Stimulated activated CD4-positive, alpha-beta T cell treated with anti-CD3 and anti-CD28 coated beads, Interleukin-1b, Interleukin-23, amount 100 ng/mL, for 48 hours (primary cell): Measurements from ENCODE around the gene RABGGTB.
A peak's percentile ranks its signal among the peaks of the same experiment; 100 is the strongest.
"Not testable (repeated sequence)": the region's sequence is repeated elsewhere in the genome, so short reads cannot be mapped to it uniquely, and the experiment has no call there.

Experiments
- DNase-seq: peaks from one replicate; pipeline ENCODE4 v3.0.0-alpha.2; 2020

The RABGGTB gene

GRCh38 chr1:75785983-75786853, at the start of gene RABGGTB:
Gene RABGGTB (plus strand): TSS chr1:75786256. CDS start chr1:75786272, 16 bp downstream.
- peak; percentile 95 for DNase-seq

DNA sequence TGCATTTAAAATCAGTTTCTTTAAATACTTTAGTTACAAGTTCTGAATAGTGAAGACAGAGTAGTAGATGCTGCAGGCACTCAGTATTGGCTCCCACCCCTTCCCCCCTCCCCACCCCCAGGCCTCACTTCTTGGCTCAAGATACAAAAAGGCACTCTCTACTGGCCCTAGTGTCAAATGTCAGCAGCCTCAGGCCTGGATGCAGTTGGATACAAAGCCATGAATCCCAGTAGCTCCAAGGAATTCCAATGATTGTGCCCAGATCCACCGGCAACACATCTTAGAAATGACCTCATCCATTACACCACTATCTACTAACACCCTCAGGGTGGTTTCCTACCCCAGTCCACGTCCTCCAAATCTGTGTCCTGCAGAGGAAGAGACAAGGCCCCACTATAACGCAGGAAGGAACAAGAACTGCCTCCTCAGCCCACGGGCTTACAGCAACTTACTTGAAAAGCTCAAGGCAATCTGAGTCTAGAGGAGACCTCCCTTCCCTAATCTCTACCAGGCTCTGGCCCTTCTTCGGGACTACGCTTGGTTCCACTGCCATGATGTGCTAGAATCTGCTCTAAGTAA, 43.9 kb upstream of the RABGGTB start:
- DNase-seq = no peak

DNA sequence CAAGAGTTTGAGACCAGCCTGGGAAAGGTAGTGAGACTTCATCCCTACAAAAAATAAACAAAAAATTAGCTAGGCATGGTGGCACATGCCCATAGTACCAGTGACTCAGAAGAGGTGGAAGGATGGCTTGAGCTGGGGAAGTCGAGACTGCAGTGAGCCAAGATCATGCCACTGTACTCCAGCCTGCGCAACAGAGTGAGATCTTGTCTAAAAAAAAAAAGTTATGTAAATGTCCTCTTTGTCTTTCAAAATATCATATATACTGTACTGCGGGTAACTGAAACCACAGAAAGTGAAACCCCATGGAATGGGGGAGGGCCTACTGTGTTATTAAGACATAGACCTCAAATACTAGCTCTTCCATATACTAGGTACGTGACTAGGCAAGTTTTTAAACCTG, 40.8 kb upstream of the RABGGTB start:
- no peak for DNase-seq

DNA sequence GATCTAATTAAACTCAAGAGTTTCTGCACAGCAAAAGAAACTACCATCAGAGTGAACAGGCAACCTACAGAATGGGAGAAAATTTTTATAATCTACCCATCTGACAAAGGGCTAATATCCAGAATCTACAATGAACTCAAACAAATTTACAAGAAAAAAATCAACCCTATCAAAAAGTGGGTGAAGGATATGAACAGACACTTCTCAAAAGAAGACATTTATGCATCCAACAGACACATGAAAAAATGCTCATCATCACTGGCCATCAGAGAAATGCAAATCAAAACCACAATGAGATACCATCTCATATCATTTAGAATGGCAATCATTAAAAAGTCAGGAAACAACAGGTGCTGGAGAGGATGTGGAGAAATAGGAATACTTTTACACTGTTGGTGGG, 28.8 kb upstream of the RABGGTB start:
- DNase-seq = not testable (repeated sequence)

DNA sequence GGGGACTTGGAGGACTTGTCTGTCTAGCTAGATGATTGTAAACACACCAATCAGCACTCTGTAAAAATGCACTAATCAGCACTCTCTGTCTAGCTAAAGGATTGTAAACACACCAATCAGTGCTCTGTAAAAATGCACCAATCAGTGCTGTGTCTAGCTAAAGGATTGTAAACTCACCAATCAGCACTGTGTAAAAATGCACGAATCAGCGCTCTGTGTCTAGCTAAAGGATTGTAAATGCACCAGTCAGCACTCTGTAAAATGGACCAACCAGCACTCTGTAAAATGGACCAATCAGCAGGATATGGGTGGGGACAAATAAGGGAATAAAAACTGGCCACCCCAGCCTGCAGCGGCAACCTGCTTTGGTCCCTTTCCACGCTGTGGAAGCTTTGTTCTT, 27.5 kb upstream of the RABGGTB start:
- not testable (repeated sequence) for DNase-seq

DNA sequence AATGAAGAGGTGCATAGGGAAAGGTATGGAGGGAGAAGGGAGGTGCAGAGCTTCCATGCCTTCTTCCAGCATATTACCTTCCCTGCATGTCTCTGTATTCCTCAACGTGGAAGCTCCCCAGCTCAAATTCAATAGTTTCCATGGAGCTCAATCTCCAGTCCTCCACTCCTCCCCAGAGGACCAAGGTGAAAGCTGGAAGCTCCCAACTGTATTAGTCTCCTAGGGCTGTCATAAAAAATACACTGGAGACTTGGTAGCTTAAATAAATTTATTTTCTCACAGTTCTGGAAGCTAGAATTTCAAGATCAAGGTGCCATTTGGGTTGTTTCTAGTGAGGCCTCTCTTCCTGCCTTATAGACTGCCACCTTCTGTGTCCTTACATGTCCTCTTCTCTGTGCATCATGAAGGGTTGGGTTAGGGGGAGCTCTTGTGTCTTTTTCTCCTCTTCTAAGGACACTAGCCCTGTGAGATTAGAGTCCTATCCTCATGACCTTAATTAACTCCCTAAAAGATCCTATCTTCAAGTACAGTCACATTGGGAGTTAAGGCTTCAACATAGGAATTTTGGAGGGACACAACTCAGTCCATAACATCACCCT, 21.9 kb upstream of the RABGGTB start:
- no peak for DNase-seq

- DNase-seq = no peak
Observed at GRCh38 chr1:75765697-75766355, 20.2 kb upstream of the RABGGTB start.

DNA sequence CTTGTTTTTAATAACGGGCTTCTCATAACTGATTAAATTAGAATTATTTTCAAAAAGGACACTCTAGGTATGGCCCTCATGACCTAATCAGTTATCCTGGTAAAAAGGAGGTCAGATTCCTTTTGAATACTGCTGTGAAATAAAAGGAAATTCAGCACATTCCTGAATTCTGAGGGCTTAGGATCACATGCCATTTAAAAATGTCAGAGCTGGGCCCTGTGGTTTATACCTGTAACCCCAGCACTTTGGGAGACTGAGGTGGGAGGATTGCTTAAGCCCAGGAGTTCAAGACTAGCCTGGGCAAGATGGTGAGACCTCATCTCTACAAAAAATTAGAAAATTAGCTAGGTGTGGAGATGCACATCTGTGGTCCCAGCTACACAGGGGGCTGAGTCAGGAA, 18.0 kb upstream of the RABGGTB start:
- no peak for DNase-seq

DNA sequence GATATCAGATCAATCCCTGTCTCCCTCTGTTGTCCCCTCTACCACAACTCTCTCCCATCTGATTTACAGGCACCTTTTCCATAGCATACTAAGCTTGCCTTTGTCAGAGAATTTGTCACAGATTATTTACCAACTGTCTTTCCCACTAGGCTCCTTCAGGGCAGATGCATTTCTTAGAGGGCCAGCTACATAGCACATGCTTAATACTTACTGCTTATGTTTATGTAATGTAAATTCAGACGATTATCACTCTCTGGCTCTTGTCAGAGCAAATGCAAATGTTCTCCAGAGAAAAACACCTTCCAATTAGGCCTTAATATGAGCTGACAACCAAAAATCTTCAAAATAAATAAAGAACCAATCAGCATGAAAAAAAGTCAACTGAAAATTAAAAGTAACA, 15.3 kb upstream of the RABGGTB start:
- DNase-seq = no peak

- no peak for DNase-seq
Observed at GRCh38 chr1:75771978-75772377, 14.1 kb upstream of the RABGGTB start.

DNA sequence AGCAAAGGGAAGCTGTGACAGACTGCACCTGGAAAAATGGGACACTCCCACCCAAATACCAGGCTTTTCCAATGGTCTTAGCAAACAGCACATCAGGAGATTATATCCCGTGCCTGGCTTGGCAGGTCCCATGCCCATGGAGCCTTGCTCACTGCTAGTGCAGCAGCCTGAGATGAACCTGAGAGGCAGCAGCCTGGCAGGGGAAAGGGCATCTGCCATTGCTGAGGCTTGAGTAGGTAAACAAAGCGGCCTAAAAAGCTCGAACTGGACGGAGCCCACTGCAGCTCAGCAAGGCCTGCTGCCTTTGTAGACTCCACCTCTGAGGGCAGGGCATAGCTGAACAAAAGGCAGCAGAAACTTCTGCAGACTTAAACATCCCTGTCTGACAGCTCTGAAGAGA, 8.2 kb upstream of the RABGGTB start:
- DNase-seq = not testable (repeated sequence)

DNA sequence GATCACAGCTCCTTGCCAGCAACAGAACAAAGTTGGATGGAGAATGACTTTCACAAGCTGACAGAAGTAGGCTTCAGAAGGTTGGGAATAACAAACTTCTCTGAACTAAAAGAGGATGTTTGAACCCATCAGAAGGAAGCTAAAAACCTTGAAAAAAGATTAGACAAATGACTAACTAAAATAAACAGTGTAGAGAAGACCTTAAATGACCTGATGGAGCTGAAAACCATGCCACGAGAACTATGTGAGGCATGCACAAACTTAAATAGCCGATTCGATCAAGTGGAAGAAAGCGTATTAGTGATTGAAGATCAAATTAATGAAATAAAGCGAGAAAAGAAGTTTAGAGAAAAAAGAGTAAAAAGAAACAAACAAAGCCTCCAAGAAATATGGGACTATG, 7.4 kb upstream of the RABGGTB start:
- not testable (repeated sequence) for DNase-seq

DNA sequence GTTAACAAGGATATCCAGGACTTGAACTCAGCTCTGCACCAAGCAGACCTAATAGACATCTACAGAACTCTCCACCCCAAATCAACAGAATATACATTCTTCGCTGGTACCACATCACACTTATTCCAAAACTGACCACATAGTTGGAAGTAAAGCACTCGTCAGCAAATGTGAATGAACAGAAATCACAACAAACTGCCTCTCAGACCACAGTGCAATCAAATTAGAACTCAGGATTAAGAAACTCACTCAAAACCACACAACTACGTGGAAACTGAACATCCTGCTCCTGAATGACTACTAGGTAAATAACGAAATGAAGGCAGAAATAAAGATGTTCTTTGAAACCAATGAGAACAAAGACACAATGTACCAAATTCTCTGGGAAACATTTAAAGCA, 5.9 kb upstream of the RABGGTB start:
- DNase-seq = not testable (repeated sequence)

DNA sequence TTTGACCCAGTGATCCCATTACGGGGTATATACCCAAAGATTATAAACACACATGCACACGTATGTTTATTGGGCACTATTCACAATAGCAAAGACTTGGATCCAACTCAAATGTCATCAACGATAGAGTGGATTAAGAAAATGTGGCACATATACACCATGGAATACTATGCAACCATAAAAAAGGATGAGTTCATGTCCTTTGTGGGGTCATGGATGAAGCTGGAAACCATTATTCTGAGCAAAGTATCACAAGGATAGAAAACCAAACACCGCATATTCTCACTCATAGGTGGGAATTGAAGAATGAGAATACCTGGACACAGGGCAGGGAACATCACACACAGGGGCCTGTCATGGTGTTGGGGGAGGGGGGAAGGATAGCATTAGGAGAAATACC, 2.1 kb upstream of the RABGGTB start:
- not testable (repeated sequence) for DNase-seq

DNA sequence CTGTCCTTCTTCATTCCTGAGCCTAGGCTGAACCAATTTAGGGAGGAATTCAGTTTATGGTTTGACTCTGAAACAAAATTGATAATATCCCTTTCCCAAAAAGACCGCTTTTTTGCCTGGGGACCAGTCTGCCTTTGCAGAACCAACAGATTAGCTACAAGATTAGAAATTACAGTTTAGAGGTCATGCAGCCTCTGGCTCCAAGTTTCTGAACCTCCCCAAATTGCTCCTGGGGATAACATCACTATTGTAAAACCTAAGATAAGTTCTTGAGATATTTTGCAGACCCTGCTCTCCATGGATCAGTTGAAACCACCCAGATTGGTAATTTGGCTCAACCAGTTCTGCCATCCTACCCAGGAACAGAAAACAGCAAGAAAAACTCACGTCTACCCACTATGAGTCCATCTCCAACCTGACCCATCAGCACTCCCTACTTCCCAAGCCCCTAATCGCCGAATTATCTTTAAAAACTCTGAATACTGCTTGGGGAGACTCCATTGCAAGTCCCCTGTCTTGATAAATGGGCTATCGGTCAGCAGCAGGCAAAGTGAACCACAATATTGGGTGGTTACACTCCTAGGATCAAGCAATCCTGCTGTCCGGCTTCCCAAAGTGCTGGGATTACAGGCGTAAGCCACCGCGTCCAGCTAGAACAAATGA, 605 bp upstream of the RABGGTB start:
- DNase-seq = no peak

GRCh38 chr1:75786901-75787493, 941 bp downstream of the RABGGTB start:
- DNase-seq = no peak

- DNase-seq = no peak
Observed at GRCh38 chr1:75787524-75787923, 1.5 kb downstream of the RABGGTB start.

GRCh38 chr1:75789988-75790387, 3.9 kb downstream of the RABGGTB start:
- no peak for DNase-seq

DNA sequence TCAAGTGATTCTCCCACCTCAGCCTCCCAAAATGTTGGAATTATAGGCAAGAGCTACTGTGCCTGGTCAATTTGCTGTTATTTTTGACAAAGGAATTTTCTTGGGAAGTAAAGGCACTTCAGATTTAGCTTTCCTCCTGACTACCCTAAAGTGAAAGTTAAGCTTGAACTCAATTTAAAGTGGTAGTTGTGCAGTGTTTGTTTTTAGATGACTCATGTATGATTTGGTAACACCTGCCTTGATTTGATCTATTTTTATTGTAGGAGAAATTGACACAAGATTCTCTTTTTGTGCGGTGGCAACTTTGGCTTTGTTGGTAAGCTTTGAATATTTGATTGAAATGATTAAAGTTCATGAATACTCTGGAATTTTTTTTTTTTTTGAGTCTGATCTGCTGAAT, 5.0 kb downstream of the RABGGTB start:
- no peak for DNase-seq

DNA sequence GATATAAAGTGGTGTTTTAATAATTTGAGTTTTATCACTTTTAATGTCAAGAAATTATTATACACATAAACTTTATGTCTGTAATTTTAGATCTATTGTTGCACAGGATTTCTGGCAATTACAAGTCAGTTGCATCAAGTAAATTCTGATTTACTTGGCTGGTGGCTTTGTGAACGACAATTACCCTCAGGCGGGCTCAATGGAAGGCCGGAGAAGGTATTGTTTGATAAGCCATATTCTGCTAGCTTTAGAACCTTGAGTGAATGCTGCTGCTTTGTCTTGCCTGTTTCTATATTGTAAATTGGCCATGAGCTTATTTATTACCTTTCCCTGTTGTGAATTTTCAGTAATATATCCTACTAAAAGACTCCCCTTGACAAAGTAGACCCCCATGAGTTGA, 6.0 kb downstream of the RABGGTB start:
- DNase-seq = no peak

GRCh38 chr1:75794382-75794781, 8.3 kb downstream of the RABGGTB start:
- DNase-seq = no peak

DNA sequence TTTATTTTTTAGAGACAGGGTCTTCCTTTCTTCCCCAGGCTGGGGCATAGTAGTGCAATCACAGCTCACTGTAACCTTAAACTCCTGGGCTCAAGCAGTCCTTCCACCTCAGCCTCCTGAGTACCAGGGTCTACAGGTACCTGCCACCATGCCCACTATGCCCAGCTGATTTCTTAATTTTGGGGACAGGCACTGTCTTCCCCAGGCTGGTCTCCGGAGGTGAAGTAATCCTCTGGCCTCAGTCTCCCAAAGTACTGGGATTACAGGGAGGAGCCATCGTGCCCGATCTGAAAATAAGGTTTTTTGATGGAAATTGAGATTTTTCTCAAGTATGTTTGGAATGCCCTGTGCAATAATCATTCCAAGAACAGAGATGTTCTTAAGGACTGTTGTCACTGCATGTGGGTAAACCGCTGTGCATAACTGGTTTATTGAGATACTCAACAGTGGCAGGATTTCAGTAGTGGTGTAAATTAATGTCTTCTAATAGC, 9.7 kb downstream of the RABGGTB start:
- DNase-seq = no peak
